Psoas muscle (tissue), 8 donors: ENCODE results near the gene IRX3. TPM values are rescaled to one million over a fixed set of nuclear protein-coding genes. Genes with fewer than 3 reads are reported as not detected.

Experiments
- ATAC-seq, 4 donors: fragments of 200-7000 bp; cut with Tn5 transposase; one replicate each; pipeline ENCODE4 v1.9.1; 2020; ENCODE audit warnings: moderate library complexity in 3 of 4, mild to moderate bottlenecking in 2 of 4
- DNase-seq, 2 donors: peaks; one replicate each; pipeline ENCODE4 v3.0.0-alpha.2; 2020
- H3K27ac ChIP-seq: fragments of 200-600 bp; one replicate; pipeline ENCODE4 v1.8.0; 2022
- H3K27me3 ChIP-seq, 3 donors: fragments of 200-600 bp in 1 of 3; one replicate each; pipeline versions ENCODE4 v1.6.1 to v1.8.0; 2013 to 2022; ENCODE audit warnings: low read length in 2 of 3, mild to moderate bottlenecking in 2 of 3, moderate library complexity in 1 of 3; ENCODE audit not compliant: insufficient read depth in 3 of 3
- H3K36me3 ChIP-seq, 2 donors: fragments of 200-600 bp in 1 of 2; one replicate each; pipeline versions ENCODE4 v1.6.1 to v1.8.0; 2013 to 2022; ENCODE audit warnings: low read depth in 1 of 2, mild to moderate bottlenecking in 1 of 2, moderate library complexity in 1 of 2; ENCODE audit not compliant: insufficient read depth in 1 of 2
- H3K4me1 ChIP-seq: fragments of 200-600 bp; one replicate; pipeline ENCODE4 v1.8.0; 2022
- H3K4me3 ChIP-seq: fragments of 200-600 bp; one replicate; pipeline ENCODE4 v1.8.0; 2022; ENCODE audit warnings: mild to moderate bottlenecking
- H3K9me3 ChIP-seq: fragments of 200-600 bp; one replicate; pipeline ENCODE4 v1.8.0; 2022
- CTCF ChIP-seq: fragments of 200-600 bp; IDR thresholded peaks from one replicate; pipeline ENCODE4 v1.8.0; 2022; ENCODE audit warnings: antibody characterized with exemption
- WGBS, 3 donors: extraction: QIAGEN DNeasy Blood & Tissue Kit; methylation state at CpG; one replicate each; pipeline versions ENCODE4 v1.1.6 to v1.1.7; 2013; 5-methylcytosine and 5-hydroxymethylcytosine counted together
- intact Hi-C, 2 donors: fragments of 100-400 bp; cut with DNase I; formaldehyde crosslinking; loops; one replicate each; pipeline versions ENCODE4 v1.11.0 to v1.14.2; 2022
- polyA plus RNA-seq, 3 donors: library from polyadenylated mRNA; stranded (reverse); fragments of 200-250 nt; gene quantifications; one replicate each; pipeline ENCODE4 v1.2.3, GENCODE V29; 2013
- total RNA-seq, 4 donors: library from RNA; stranded (reverse); fragmentation: NEBNext Ultra II Directional in 2 of 4; extraction: Animal tissue kit (Norgen Biotek cat#: 25700) in 2 of 4; gene quantifications; one replicate each; pipeline versions ENCODE4 v1.2.1 to v1.2.4, GENCODE V29; 2021 to 2023
- donor health status: healthy with polysubstance abuse.
- donor health status: DM: no; HTN: no; CAD: no; lungs with moderate emphysema.
- donor health status: Bipolar disorder and iron deficiency.
- donor health status: healthy.
- donor health status: DM: yes; HTN: yes; CAD: no.
- donor health status: DM: no; HTN: no; CAD: no.
- donor health status: DM: no; HTN: no; CAD: no.
- donor health status: DM: yes; HTN: yes; CAD: no.

IRX3 gene
- total and polyA plus RNA-seq, 7 donors: 0.94 to 27.6 (median 9.8) TPM

DNA sequence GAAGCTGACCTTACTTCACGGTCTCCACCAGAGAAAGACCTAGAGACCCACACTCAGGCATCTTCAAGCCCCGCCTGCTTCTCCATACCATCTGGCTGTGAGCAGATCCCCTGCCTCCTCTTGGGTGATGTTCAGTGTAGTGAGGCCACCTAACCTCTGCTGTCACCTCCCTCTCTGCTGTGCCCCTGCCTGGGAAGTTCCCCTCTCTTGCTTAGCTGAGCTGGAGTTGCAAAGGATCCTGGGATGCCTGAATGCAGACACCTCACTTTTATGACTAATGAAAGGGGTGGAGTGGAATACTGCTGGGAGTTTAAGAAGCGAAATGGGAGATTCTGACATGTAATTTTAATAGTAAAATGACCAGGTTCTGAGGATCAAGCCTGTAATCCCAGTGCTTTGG, 5.8 kb downstream of the IRX3 start:
- ATAC-seq (no peak), DNase-seq (no peak)
- intact Hi-C loops: loop anchor here (5.0 to 10.0 kb wide), 3 partner anchors 88 to 654 kb away; partner anchors contain the start of gene IRX5 (in 1 of the 2)
- H3K4me1 ChIP-seq: no peaks in the 10 kb centered on the region
- no peak for TF ChIP-seq CTCF
- no peak overlapping the region for H3K27ac ChIP-seq
- no peaks in the 10 kb centered on the region for H3K36me3 ChIP-seq
- H3K27me3 ChIP-seq: peaks cover 0 to 28% (median 0%) of the 10 kb centered on the region in 3 donors
- no peak overlapping the region for H3K4me3 ChIP-seq
- no peaks in the 10 kb centered on the region for H3K9me3 ChIP-seq
- 78 to 84% (median 81%) methylated on average over 3 of the region's 3 CpGs for WGBS, 3 donors

- intact Hi-C loops: no loop called here
Measured at GRCh38 chr16:54277845-54278703, 8.5 kb downstream of the IRX3 start.

GRCh38 chr16:54275956-54276355, 10.6 kb downstream of the IRX3 start:
- H3K4me3 ChIP-seq: no peak overlapping the region
- DNase-seq (no peak), ATAC-seq (no peak)
- no peaks in the 10 kb centered on the region for H3K27me3 ChIP-seq
- no peaks in the 10 kb centered on the region for H3K9me3 ChIP-seq
- H3K27ac ChIP-seq: no peak overlapping the region
- no peaks in the 10 kb centered on the region for H3K4me1 ChIP-seq
- no peaks in the 10 kb centered on the region for H3K36me3 ChIP-seq
- no peak for TF ChIP-seq CTCF
- intact Hi-C loops: no loop called here
- 81 to 87% (median 82%) methylated on average over 6 of the region's 6 CpGs for WGBS, 3 donors

More at GRCh38 chr16:54277845-54278703, 8.5 kb downstream of the IRX3 start:
- WGBS, 3 donors: 58 to 71% (median 63%) methylated on average over 17 of the region's 17 CpGs
- H3K36me3 ChIP-seq: no peaks in the 10 kb centered on the region
- no peaks in the 10 kb centered on the region for H3K9me3 ChIP-seq
- H3K4me1 ChIP-seq: no peaks in the 10 kb centered on the region
- ATAC-seq (no peak), DNase-seq (no peak)
- no peak for TF ChIP-seq CTCF
- H3K4me3 ChIP-seq: no peak overlapping the region
- H3K27me3 ChIP-seq: peaks cover 0 to 3% (median 0%) of the 10 kb centered on the region in 3 donors
- no peak overlapping the region for H3K27ac ChIP-seq

- intact Hi-C loops: no loop called here
Measured at GRCh38 chr16:54273566-54273965, 13.0 kb downstream of the IRX3 start.

More at GRCh38 chr16:54273566-54273965, 13.0 kb downstream of the IRX3 start:
- WGBS, 3 donors: 83 to 95% (median 88%) methylated on average over 4 of the region's 4 CpGs
- Histone ChIP-seq H3K27ac (no peak overlapping the region), H3K9me3 (no peaks in the 10 kb centered on the region), H3K36me3 (no peaks in the 10 kb centered on the region), H3K4me3 (no peak overlapping the region), H3K27me3 (no peaks in the 10 kb centered on the region), H3K4me1 (peaks cover 4% of the 10 kb centered on the region)
- DNase-seq (no peak), ATAC-seq (no peak)
- no peak for TF ChIP-seq CTCF
